Esophagus muscularis mucosa (tissue), 4 donors: ENCODE data around the gene PCP4L1. TPM values are rescaled to one million over a fixed set of nuclear protein-coding genes. Genes with fewer than 3 reads are reported as not detected.
"Not testable (repeated sequence)": the region's sequence is repeated elsewhere in the genome, so short reads cannot be mapped to it uniquely, and the experiment has no call there.

Experiments used
- DNase-seq: peaks from one replicate; pipeline ENCODE4 v3.0.0-alpha.2; 2017; ENCODE audit errors: extremely low spot score
- H3K27ac ChIP-seq, 4 donors: fragments of 200-600 bp; sonication (generic); replicated peaks in 1 of 4; 1 replicate in 3 of 4; 2 replicates in 1 of 4; pipeline ENCODE4 v1.5.1; 2016 to 2019; ENCODE audit warnings: mild to moderate bottlenecking in 1 of 4
- H3K27me3 ChIP-seq, 4 donors: fragments of 200-600 bp; sonication (generic); one replicate each; pipeline versions ENCODE4 v1.5.1 to v1.6.0; 2016 to 2019
- H3K36me3 ChIP-seq, 4 donors: fragments of 200-600 bp; sonication (generic); one replicate each; pipeline ENCODE4 v1.5.1; 2016 to 2019
- H3K4me1 ChIP-seq, 4 donors: fragments of 200-600 bp; sonication (generic); one replicate each; pipeline ENCODE4 v1.5.1; 2016 to 2019
- H3K4me3 ChIP-seq, 4 donors: fragments of 200-600 bp; sonication (generic); 1 replicate in 2 of 4; 2 replicates in 2 of 4; pipeline ENCODE4 v1.5.1; 2016 to 2019; ENCODE audit warnings: mild to moderate bottlenecking in 4 of 4, moderate library complexity in 1 of 4
- H3K9me3 ChIP-seq, 4 donors: fragments of 200-600 bp; sonication (generic); 1 replicate in 3 of 4; 2 replicates in 1 of 4; pipeline ENCODE4 v1.5.1; 2016 to 2019
- CTCF ChIP-seq, 3 experiments: fragments of 200-600 bp in 2 of 3; fragments of 450-650 bp in 1 of 3; sonication (generic) in 2 of 3; IDR thresholded peaks; one replicate each; pipeline ENCODE4 v1.5.1; 2017 to 2019; ENCODE audit warnings: antibody characterized with exemption in 3 of 3, mild to moderate bottlenecking in 2 of 3, moderate library complexity in 1 of 3
- EP300 ChIP-seq: sonication (generic); formaldehyde crosslinking; IDR thresholded peaks from one replicate; pipeline ENCODE4 v1.6.1; 2017; ENCODE audit warnings: antibody characterized with exemption
- POLR2A ChIP-seq: fragments of 450-650 bp; IDR thresholded peaks from one replicate; pipeline ENCODE4 v1.6.1; 2017; ENCODE audit warnings: antibody characterized with exemption, moderate library complexity, mild to moderate bottlenecking, low read depth
- POLR2AphosphoS5 ChIP-seq, 2 donors: sonication (generic); formaldehyde crosslinking; IDR thresholded peaks; one replicate each; pipeline ENCODE4 v1.6.1; 2017; ENCODE audit warnings: antibody characterized with exemption in 2 of 2
- WGBS: methylation state at CpG from one replicate; pipeline ENCODE4 v1.1.5; 2018; 5-methylcytosine and 5-hydroxymethylcytosine counted together
- intact Hi-C: fragments of 100-400 bp; cut with DNase I; formaldehyde crosslinking; loops from one replicate; pipeline ENCODE4 v1.15.1; 2023
- total RNA-seq, 4 donors: library from RNA; depleted of rRNA; stranded (reverse); fragments of >200 nt; gene quantifications; one replicate each; pipeline versions ENCODE4 v1.1.0 to v1.2.1, GENCODE V29; 2016

The PCP4L1 gene
- total RNA-seq, 4 donors from 2014 or later = 3.3 to 12.7 (median 6.7) TPM

- Histone ChIP-seq H3K27ac (no peak overlapping the region), H3K4me1 (peaks cover 1 to 3% (median 2%) of the 10 kb centered on the region in 4 donors), H3K4me3 (no peak overlapping the region), H3K27me3 (no peaks in the 10 kb centered on the region), H3K36me3 (peaks cover under 1 to 4% (median 2%) of the 10 kb centered on the region in 4 donors), H3K9me3 (no peaks in the 10 kb centered on the region)
- intact Hi-C loops = no loop called here
- TF ChIP-seq CTCF (IDR thresholded peaks at IDR 0.05) (no peak), POLR2AphosphoS5 (IDR thresholded peaks at IDR 0.05) (no peak), EP300 (no peak), POLR2A (no peak)
- no peak for DNase-seq
- WGBS = 84% methylated on average over 5 of the region's 5 CpGs
These were observed 38.5 kb upstream of the PCP4L1 start for GRCh38 chr1:161220002-161220401.

DNA sequence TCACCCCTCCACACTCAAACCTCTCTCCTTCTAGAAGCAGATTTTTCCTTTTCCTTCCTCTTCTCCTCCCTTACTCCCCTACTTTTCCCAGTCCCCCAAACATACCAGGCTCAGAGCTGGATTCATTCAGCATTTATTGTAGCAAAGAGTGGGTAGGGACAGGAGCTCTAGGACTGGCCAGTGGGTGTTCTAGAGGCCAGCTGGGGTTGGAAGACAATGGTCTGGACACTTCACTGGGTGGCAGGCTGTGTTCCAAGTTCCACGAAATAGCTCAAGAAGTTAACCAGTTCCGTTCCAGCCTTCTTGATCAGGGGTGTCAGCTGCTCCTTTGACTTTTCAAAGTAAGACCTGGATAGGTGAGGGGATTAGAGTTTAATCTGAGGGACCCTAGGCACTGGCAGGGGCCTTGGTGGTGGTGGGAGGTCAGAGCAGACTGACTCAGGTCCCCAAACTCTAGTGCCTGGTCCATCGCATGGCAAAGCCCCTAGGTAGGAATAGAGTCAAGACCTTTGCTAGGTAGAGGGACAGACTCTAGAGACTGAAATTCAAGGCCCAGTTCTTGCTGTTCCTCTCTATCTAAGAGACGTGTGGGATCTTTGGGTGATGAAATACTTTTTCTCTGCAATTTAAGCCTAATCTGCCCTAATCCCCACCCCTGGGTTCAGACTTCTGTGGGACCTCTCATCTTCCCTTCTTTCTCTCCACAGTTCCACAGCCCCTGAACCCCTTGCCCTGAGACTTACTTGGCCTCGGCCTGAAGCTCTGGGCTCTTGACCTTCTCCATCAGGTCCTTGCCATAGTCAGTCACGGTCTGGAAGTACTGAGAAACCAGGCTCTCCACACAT lies 36.1 kb upstream of the PCP4L1 start:
- Histone ChIP-seq H3K27ac (no peak overlapping the region), H3K9me3 (no peaks in the 10 kb centered on the region), H3K4me3 (no peak overlapping the region), H3K36me3 (no peaks in the 10 kb centered on the region), H3K27me3 (no peaks in the 10 kb centered on the region), H3K4me1 (peaks cover 19 to 22% (median 20%) of the 10 kb centered on the region in 4 donors)
- intact Hi-C loops = no loop called here
- 80% methylated on average over 6 of the region's 6 CpGs for WGBS
- no peak for DNase-seq
- TF ChIP-seq EP300 = no peak
- no peak for TF ChIP-seq POLR2A
- no peak for TF ChIP-seq CTCF (IDR thresholded peaks at IDR 0.05)
- TF ChIP-seq POLR2AphosphoS5 (IDR thresholded peaks at IDR 0.05) = no peak

DNA sequence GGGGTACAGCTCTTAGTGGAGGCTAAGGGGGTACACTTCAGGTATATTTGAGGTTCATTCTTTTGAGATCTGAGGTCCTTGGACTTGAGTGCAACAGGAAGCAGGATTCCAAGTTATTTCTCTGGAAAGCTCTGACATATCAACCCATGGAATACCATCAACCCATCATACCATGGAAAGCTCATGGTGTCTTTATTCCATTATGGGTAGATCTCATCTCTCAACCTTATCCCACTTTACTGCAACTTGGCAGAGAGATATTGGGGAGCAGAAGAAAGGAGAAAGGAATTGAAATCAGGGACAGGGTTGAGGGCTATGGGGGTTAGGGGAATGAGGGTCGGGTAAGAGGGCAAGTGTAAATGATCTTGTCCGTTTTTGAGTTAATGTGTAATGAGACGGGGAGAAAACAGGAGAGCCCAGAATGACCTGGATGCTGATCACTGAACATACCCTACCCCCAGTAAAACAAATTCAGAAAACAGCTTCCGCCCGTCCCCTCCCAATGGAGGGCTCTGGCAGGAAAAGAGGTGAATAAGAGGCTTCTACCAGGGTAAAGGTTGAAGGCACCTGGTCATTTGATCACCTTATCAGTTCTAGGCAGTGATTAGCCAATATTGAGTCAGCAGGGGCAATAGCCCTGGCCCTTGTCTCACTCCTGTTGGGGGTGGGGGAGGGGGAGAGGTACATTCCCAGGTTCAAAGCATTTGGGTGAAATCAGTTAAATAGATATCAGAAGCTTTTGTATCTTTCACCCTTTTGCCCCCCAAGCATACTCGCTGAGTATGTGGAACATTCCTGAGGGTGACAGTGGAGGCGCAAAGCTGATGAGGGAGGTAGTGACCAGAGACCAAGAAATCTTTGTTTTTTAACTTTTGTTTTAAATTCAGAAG lies 34.5 kb upstream of the PCP4L1 start:
- WGBS = 87% methylated on average over 7 of the region's 7 CpGs
- Histone ChIP-seq H3K27me3 (no peaks in the 10 kb centered on the region), H3K4me3 (no peak overlapping the region), H3K36me3 (peaks cover 10 to 16% (median 12%) of the 10 kb centered on the region in 4 donors), H3K27ac (no peak overlapping the region), H3K9me3 (no peaks in the 10 kb centered on the region), H3K4me1 (peaks cover 26 to 30% (median 27%) of the 10 kb centered on the region in 4 donors)
- TF ChIP-seq POLR2A = no peak
- no peak for TF ChIP-seq POLR2AphosphoS5 (IDR thresholded peaks at IDR 0.05)
- no peak for TF ChIP-seq CTCF (IDR thresholded peaks at IDR 0.05)
- TF ChIP-seq EP300 = no peak
- no peak for DNase-seq
- intact Hi-C loops = no loop called here

- H3K4me3 ChIP-seq, H3K9me3 ChIP-seq, H3K27me3 ChIP-seq, DNase-seq: not testable (repeated sequence)
- H3K27ac ChIP-seq = peak overlapping the region in 2 of 4 donors; percentile 77 to 88
- peaks cover 11 to 22% (median 19%) of the 10 kb centered on the region in 4 donors for H3K36me3 ChIP-seq
- H3K4me1 ChIP-seq = peaks cover 26 to 30% (median 27%) of the 10 kb centered on the region in 4 donors
- WGBS = 85% methylated on average over 13 of the region's 13 CpGs
- intact Hi-C loops = loop anchor here (5.0 kb wide), 1 partner anchor 83 kb away; the partner anchor contains the start of gene MPZ
These were observed 33.9 kb upstream of the PCP4L1 start for GRCh38 chr1:161224695-161225087.

DNA sequence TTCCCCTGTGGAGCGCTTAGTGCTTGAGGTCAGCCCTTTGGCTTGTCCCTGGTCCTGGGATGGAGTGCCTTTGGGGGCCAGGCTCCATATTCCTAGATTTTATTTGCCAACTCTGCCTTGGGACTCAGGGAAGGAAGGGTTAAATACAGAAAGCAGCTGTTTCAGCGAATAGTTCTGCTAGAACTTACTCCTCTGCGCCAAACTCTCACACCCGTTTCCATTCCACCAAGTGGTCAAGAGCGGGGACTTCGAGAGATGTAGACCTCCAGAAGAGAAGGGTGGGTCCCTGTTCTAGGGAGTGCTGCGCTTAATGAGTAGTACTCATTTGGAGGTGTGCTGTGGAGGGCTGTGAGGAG lies 33.4 kb upstream of the PCP4L1 start:
- Histone ChIP-seq H3K4me1 (peaks cover 26 to 30% (median 27%) of the 10 kb centered on the region in 4 donors), H3K36me3 (peaks cover 15 to 27% (median 23%) of the 10 kb centered on the region in 4 donors), H3K27ac (peak overlapping the region; percentile 77 to 88 (median 80)), H3K9me3 (no peaks in the 10 kb centered on the region), H3K4me3 (peak overlapping the region in 3 of 4 donors; percentile 27 to 82 (median 71)), H3K27me3 (no peaks in the 10 kb centered on the region)
- TF ChIP-seq POLR2AphosphoS5 (IDR thresholded peaks at IDR 0.05) (no peak), POLR2A (no peak), CTCF (IDR thresholded peaks at IDR 0.05) (no peak), EP300 (no peak)
- intact Hi-C loops = loop anchor here (5.0 kb wide), 1 partner anchor 82 kb away; the partner anchor contains the start of gene MPZ
- DNase-seq = no peak
- 70% methylated on average over 7 of the region's 7 CpGs for WGBS
